ENCODE results near the gene KDM5B. TPM values are rescaled to one million over a fixed set of nuclear protein-coding genes. Genes with fewer than 3 reads are reported as not detected.
A peak's percentile ranks its signal among the peaks of the same experiment; 100 is the strongest.

The KDM5B gene
- total RNA-seq, 4 donors from 2014 or later: 21.8 to 180 (median 47.1) TPM

- Histone ChIP-seq H3K9me3 (no peaks in the 10 kb centered on the region), H3K4me3 (no peak overlapping the region), H3K27me3 (peaks cover 7 to 9% of the 10 kb centered on the region in 2 donors), H3K4me1 (peaks cover 4 to 12% of the 10 kb centered on the region in 2 donors), H3K36me3 (no peaks in the 10 kb centered on the region), H3K27ac (no peak overlapping the region)
- DNase-seq: no peak
- TF ChIP-seq, protein P1, sequence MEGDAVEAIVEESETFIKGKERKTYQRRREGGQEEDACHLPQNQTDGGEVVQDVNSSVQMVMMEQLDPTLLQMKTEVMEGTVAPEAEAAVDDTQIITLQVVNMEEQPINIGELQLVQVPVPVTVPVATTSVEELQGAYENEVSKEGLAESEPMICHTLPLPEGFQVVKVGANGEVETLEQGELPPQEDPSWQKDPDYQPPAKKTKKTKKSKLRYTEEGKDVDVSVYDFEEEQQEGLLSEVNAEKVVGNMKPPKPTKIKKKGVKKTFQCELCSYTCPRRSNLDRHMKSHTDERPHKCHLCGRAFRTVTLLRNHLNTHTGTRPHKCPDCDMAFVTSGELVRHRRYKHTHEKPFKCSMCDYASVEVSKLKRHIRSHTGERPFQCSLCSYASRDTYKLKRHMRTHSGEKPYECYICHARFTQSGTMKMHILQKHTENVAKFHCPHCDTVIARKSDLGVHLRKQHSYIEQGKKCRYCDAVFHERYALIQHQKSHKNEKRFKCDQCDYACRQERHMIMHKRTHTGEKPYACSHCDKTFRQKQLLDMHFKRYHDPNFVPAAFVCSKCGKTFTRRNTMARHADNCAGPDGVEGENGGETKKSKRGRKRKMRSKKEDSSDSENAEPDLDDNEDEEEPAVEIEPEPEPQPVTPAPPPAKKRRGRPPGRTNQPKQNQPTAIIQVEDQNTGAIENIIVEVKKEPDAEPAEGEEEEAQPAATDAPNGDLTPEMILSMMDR (IDR thresholded peaks at IDR 0.05): no peak
- TF ChIP-seq POLR2A (IDR thresholded peaks at IDR 0.05): no peak
- intact Hi-C loops (cut with DNase I; ENCODE audit: low total_unique reads): no loop called here
Observed at GRCh38 chr1:202711949-202712635, 96.1 kb downstream of the KDM5B start.

DNA sequence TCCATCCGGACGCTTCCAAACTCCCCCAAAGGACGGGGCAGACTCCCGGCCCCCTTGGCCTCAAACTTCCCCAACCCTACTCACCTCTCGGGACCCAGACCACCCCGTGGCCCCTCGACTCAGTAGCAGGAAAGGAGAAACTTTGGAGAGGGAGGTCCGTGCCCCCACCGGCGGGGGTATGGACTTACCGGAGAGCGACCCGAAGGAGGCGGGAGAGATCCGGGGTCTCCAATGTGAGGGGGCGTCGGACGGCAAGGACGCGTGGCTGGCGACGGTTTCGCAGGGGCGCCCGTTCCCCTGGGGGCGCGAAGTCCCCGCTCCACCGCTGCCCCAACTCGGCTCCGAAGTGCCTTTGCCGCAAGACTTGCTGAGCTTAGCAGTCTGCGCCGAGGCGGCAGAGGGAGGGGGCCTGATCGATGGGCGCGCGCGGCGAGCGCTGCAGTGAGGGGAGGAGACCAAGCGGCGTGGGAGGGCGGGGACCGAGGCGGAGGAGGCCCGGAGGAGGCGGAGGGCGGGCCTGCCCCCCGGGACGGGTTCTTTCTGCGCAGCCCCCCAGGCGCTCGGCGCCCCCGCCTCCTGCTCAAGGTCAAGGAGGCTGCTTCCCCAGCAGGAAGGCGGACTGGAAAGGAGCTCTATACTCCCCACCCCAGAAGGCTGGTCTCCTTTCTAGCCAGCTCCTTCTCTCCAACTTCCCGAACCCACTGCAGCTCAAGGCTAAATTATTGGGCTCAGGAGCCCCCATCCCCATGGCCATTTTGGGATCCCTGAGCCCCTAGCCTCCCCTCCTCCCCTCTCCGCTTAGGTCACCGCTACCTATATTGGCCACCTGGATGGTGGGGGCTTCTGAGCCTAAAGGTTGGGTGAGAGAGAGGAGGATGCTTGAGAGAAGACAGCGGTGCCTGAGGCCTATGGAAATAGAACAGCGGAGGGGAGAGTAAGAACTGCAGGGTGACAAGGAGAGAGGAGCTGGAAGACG lies 97.9 kb downstream of the KDM5B start, which contains the start of gene SYT2:
Gene SYT2 (minus strand): TSS at position 385 of the 976 bp plus-strand sequence. CDS start 104,682 bp downstream, outside the sequence.
- H3K27me3 ChIP-seq: peaks cover 7 to 9% of the 10 kb centered on the region in 2 donors
- H3K36me3 ChIP-seq: no peaks in the 10 kb centered on the region
- peak in 1 of 2 donors; percentile 23 for DNase-seq
- TF ChIP-seq, protein P1 (IDR thresholded peaks at IDR 0.05): no peak
- no peak for TF ChIP-seq POLR2A (IDR thresholded peaks at IDR 0.05)
- intact Hi-C loops (cut with DNase I; ENCODE audit: low total_unique reads): no loop called here
- H3K9me3 ChIP-seq: no peaks in the 10 kb centered on the region
- no peak within 1 kb of the TSS for H3K27ac ChIP-seq
- peaks cover 4 to 12% of the 10 kb centered on the region in 2 donors for H3K4me1 ChIP-seq
- peak within 1 kb of the TSS in 1 of 2 donors; percentile 32 for H3K4me3 ChIP-seq

- Histone ChIP-seq H3K4me3 (peak overlapping the region in 1 of 2 donors; percentile 32), H3K27me3 (peaks cover 7 to 9% of the 10 kb centered on the region in 2 donors)
- intact Hi-C loops (cut with DNase I; ENCODE audit: low total_unique reads): no loop called here
Observed at GRCh38 chr1:202709276-202710041, 98.8 kb downstream of the KDM5B start.

DNA sequence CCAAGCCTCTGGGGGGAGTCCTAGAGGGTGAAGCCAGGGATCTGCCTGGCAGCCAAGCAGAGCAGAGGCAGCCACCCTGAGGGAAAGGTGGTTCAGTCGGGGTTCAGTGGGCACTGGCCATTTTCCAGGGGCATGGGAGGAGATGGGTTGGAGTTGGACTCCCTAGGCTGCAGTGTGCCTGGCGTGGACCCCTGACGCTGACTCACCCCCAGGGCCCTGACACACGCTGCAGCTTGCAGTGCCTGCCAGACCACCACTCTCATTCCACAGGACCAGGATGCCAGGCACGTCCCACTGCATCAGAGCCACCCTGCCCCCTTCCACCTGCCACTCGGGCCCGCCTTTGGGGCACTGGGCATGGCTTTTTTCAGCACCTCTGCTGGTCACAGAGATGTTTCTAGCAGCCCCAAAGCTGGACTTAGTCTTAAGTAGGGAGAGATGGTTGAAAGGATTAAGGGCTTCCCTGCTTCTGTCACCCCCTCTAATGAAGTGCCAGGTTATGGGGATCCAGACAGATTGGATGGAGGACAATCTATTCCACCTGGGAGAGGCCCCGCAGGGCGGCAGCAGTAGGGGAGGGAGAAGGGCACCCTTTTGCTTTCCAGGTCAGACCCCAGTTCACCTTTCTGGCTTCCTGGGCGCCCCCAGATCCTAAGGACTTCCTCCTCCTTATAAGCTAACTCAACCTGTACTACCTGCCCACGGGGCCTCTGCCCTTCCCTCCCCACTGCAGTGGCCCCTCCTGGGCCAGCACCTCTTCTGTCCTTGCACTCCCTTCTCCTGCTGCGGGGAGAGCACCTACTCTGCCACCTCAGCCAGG lies 99.6 kb downstream of the KDM5B start:
- H3K36me3 ChIP-seq: no peaks in the 10 kb centered on the region
- DNase-seq: no peak

More at GRCh38 chr1:202709276-202710041, 98.8 kb downstream of the KDM5B start:
- peaks cover 4 to 12% of the 10 kb centered on the region in 2 donors for H3K4me1 ChIP-seq
- H3K9me3 ChIP-seq: no peaks in the 10 kb centered on the region
- DNase-seq: no peak
- no peaks in the 10 kb centered on the region for H3K36me3 ChIP-seq
- TF ChIP-seq, protein P1 (IDR thresholded peaks at IDR 0.05): no peak
- no peak overlapping the region for H3K27ac ChIP-seq

More for the DNA sequence above, 99.6 kb downstream of the KDM5B start:
- Histone ChIP-seq H3K27me3 (peaks cover 7 to 9% of the 10 kb centered on the region in 2 donors), H3K9me3 (no peaks in the 10 kb centered on the region), H3K4me1 (peaks cover 4 to 12% of the 10 kb centered on the region in 2 donors), H3K27ac (no peak overlapping the region), H3K4me3 (no peak overlapping the region)
- TF ChIP-seq POLR2A (IDR thresholded peaks at IDR 0.05): no peak
- TF ChIP-seq, protein P1 (IDR thresholded peaks at IDR 0.05): no peak
- intact Hi-C loops (cut with DNase I; ENCODE audit: low total_unique reads): no loop called here

Measured in uterus (tissue), 4 donors.